Panc1 (cell line): ENCODE measurements around the gene CENPP. TPM values are rescaled to one million over a fixed set of nuclear protein-coding genes. Genes with fewer than 3 reads are reported as not detected.

Experiments used
- ATAC-seq: fragments of 200-7000 bp; cut with Tn5 transposase; 2 replicates; pipeline ENCODE4 v1.9.1; 2020; ENCODE audit warnings: mild to moderate bottlenecking, moderate library complexity
- BruUV-seq: library from RNA; stranded (reverse); fragments of 400-500 nt; replicated peaks from 2 replicates; lab custom pipeline; 2021; lab: Mats Ljungman, UMichigan
- CTCF ChIA-PET: fragments of 300-600 bp; sonication (Branson Sonifier 250); formaldehyde crosslinking; loops from one replicate; lab custom pipeline; 2022; ENCODE audit warnings: antibody characterized with exemption; lab: Charles Lee
- POLR2A ChIA-PET: fragments of 300-600 bp; sonication (Branson Sonifier 250); formaldehyde crosslinking; loops from one replicate; lab custom pipeline; 2022; ENCODE audit warnings: antibody characterized with exemption; lab: Charles Lee
- DNase-seq: peaks from one replicate; pipeline ENCODE4 v3.0.0-alpha.2; 2010; ENCODE audit warnings: low read depth, low spot score
- H3K27ac ChIP-seq: 2 replicates; pipeline ENCODE4 v1.5.1; 2011; ENCODE audit warnings: mild to moderate bottlenecking, low read length, inconsistent platforms
- H3K27me3 ChIP-seq: fragments of 200-500 bp; sonication (Bioruptor generic); 2 replicates; pipeline ENCODE4 v1.6.0; 2014; ENCODE audit warnings: low read length, inconsistent platforms; ENCODE audit not compliant: control insufficient read depth, insufficient read depth
- H3K36me3 ChIP-seq: fragments of 200-500 bp; sonication (Bioruptor generic); 2 replicates; pipeline ENCODE4 v1.5.1; 2014; ENCODE audit warnings: inconsistent platforms, mild to moderate bottlenecking, low read length, moderate library complexity; ENCODE audit not compliant: control insufficient read depth, insufficient read depth
- H3K4me1 ChIP-seq: 2 replicates; pipeline ENCODE4 v1.5.1; 2011; ENCODE audit warnings: inconsistent platforms, mild to moderate bottlenecking, low read length, moderate library complexity; ENCODE audit not compliant: control insufficient read depth, insufficient read depth
- H3K4me3 ChIP-seq, 2 experiments: 2 replicates each; pipeline ENCODE4 v1.5.1; 2011 to 2012; ENCODE audit warnings: low read depth in 2 of 2, low read length in 2 of 2, mild to moderate bottlenecking in 2 of 2, inconsistent platforms in 1 of 2, moderate library complexity in 1 of 2
- H3K9me3 ChIP-seq: fragments of 200-500 bp; sonication (Bioruptor generic); 2 replicates; pipeline ENCODE4 v1.5.1; 2014; ENCODE audit warnings: low read depth, mild to moderate bottlenecking, inconsistent platforms, low read length, moderate library complexity; ENCODE audit not compliant: control insufficient read depth, insufficient read depth
- CTCF ChIP-seq: fragments of 450-650 bp; IDR thresholded peaks from 2 replicates; pipeline ENCODE4 v1.5.1; 2017; ENCODE audit warnings: mild to moderate bottlenecking
- POLR2AphosphoS5 ChIP-seq: IDR thresholded peaks from 2 replicates; pipeline ENCODE4 v1.6.1; 2012; ENCODE audit warnings: mild to moderate bottlenecking, low read depth, low read length, moderate library complexity
- REST ChIP-seq, 2 experiments: IDR thresholded peaks; 2 replicates each; pipeline ENCODE4 v1.6.1; 2011 to 2012; ENCODE audit warnings: low read depth in 2 of 2, control low read depth in 1 of 2, low read length in 1 of 2, mild to moderate bottlenecking in 1 of 2, moderate library complexity in 1 of 2; ENCODE audit not compliant: insufficient read depth in 1 of 2
- SIN3A ChIP-seq: IDR thresholded peaks from 2 replicates; pipeline ENCODE4 v1.6.1; 2012; ENCODE audit warnings: low read depth, mild to moderate bottlenecking, low read length, moderate library complexity, borderline replicate concordance; ENCODE audit not compliant: insufficient read depth
- TCF7L2 ChIP-seq: IDR thresholded peaks from 2 replicates; pipeline ENCODE4 v1.6.1; 2011; ENCODE audit warnings: mild to moderate bottlenecking, low read depth, low read length, inconsistent platforms
- in situ Hi-C: cut with HindIII; loops from 2 replicates; pipeline ENCODE4 v1.10.0; 2016; ENCODE audit warnings: low sequenced_read_pairs, low pct_unique_long_range_greater_than_20kb
- intact Hi-C: fragments of 100-400 bp; cut with micrococcal nuclease; formaldehyde crosslinking; loops from one replicate; pipeline ENCODE4 v1.10.0; 2022; ENCODE audit not compliant: unreplicated experiment
- total RNA-seq: library from RNA; stranded (reverse); gene quantifications from one replicate; pipeline ENCODE4 v1.2.1, GENCODE V29; 2021; ENCODE audit not compliant: unreplicated experiment

The CENPP gene
- total RNA-seq, 1 experiment from 2014 or later, result 6.7 TPM

- ATAC-seq, result no peak
- in situ Hi-C loops, result no loop called here
- DNase-seq, result no peak
Measured at GRCh38 chr9:92463387-92463786, 137.6 kb downstream of the CENPP start.

GRCh38 chr9:92463984-92464383 is 138.2 kb downstream of the CENPP start:
- no peak overlapping the region for H3K27ac ChIP-seq
- no peaks in the 10 kb centered on the region for H3K36me3 ChIP-seq
- ATAC-seq (no peak), DNase-seq (no peak)
- H3K4me1 ChIP-seq, result no peaks in the 10 kb centered on the region
- POLR2A ChIA-PET, result no interaction called here
- H3K27me3 ChIP-seq, result no peaks in the 10 kb centered on the region
- BruUV-seq, result no TSS peak
- intact Hi-C loops, result no loop called here
- no peak for TF ChIP-seq REST (IDR thresholded peaks at IDR 0.05; ENCODE audit: insufficient read depth in 1 of 2, low read depth in 2 of 2, low read length in 1 of 2)
- TF ChIP-seq CTCF, result no peak
- H3K4me3 ChIP-seq, result no peak overlapping the region
- no peaks in the 10 kb centered on the region for H3K9me3 ChIP-seq
- in situ Hi-C loops, result no loop called here
- CTCF ChIA-PET, result no interaction called here

More at GRCh38 chr9:92463387-92463786, 137.6 kb downstream of the CENPP start:
- BruUV-seq, result no TSS peak
- no peaks in the 10 kb centered on the region for H3K9me3 ChIP-seq
- H3K27ac ChIP-seq, result no peak overlapping the region
- no peaks in the 10 kb centered on the region for H3K36me3 ChIP-seq
- no peaks in the 10 kb centered on the region for H3K4me1 ChIP-seq
- TF ChIP-seq CTCF, result no peak
- no peak for TF ChIP-seq REST (IDR thresholded peaks at IDR 0.05; ENCODE audit: insufficient read depth in 1 of 2, low read depth in 2 of 2, low read length in 1 of 2)
- no peak for TF ChIP-seq SIN3A
- TF ChIP-seq POLR2AphosphoS5, result no peak
- TF ChIP-seq TCF7L2, result no peak
- intact Hi-C loops, result no loop called here
- ChIA-PET CTCF (no interaction called here), POLR2A (no interaction called here)
- no peak overlapping the region for H3K4me3 ChIP-seq
- no peaks in the 10 kb centered on the region for H3K27me3 ChIP-seq
